Activated naive CD4-positive, alpha-beta T cell treated with anti-CD3 and anti-CD28 coated beads, Interleukin-2, amount 10 ng/mL, durations not matched to agents 7 days and 5 days (primary cell): ENCODE results near the gene LDLRAD2.

ENCODE experiments used
- CTCF ChIA-PET: fragments of 350-600 bp; sonication (Branson Sonifier 250); formaldehyde crosslinking; loops from one replicate; lab custom pipeline; 2021; ENCODE audit warnings: antibody characterized with exemption; lab: Charles Lee
- DNase-seq: peaks from one replicate; pipeline ENCODE4 v3.0.0-alpha.2; 2020
- H3K27ac Mint-ChIP-seq: one replicate; pipeline ENCODE4 v1.8.0; 2021; ENCODE audit warnings: mild to moderate bottlenecking, moderate library complexity, mixed read lengths
- H3K27me3 Mint-ChIP-seq: one replicate; pipeline ENCODE4 v1.8.0; 2021; ENCODE audit warnings: mild to moderate bottlenecking, mixed read lengths
- H3K36me3 Mint-ChIP-seq: one replicate; pipeline ENCODE4 v1.8.0; 2021; ENCODE audit warnings: mixed read lengths
- H3K4me1 Mint-ChIP-seq: one replicate; pipeline ENCODE4 v1.8.0; 2021; ENCODE audit warnings: mixed read lengths
- H3K4me3 Mint-ChIP-seq: one replicate; pipeline ENCODE4 v1.8.0; 2021; ENCODE audit warnings: mild to moderate bottlenecking, moderate library complexity, mixed read lengths
- H3K9me3 Mint-ChIP-seq: one replicate; pipeline ENCODE4 v1.8.0; 2021; ENCODE audit warnings: mixed read lengths

Gene LDLRAD2

DNA sequence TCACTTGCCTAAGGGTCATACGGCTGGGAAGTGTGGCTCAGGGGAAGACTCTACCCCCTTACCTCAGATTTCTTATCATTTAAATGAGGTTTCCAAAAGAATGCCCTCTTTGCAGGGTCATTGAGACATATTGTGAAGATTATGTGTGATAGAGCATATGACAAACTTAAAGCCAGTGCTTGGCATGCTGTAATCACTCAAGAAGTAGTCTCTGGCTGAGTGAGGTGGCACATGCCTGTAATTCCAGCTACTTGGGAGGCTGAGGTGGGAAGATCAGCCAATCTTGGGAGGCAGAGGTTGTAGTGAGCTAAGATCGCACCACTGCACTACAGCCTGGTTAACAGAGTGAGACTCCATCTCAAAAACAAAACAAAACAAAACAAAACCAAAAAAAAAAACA is 7.5 kb upstream of the LDLRAD2 start:
- H3K36me3 Mint-ChIP-seq, result no peaks in the 10 kb centered on the region
- H3K4me3 Mint-ChIP-seq, result no peak overlapping the region
- H3K27me3 Mint-ChIP-seq, result no peaks in the 10 kb centered on the region
- no peak overlapping the region for H3K27ac Mint-ChIP-seq
- no peaks in the 10 kb centered on the region for H3K9me3 Mint-ChIP-seq
- no peaks in the 10 kb centered on the region for H3K4me1 Mint-ChIP-seq
- CTCF ChIA-PET, result no interaction called here
- DNase-seq, result no peak

DNA sequence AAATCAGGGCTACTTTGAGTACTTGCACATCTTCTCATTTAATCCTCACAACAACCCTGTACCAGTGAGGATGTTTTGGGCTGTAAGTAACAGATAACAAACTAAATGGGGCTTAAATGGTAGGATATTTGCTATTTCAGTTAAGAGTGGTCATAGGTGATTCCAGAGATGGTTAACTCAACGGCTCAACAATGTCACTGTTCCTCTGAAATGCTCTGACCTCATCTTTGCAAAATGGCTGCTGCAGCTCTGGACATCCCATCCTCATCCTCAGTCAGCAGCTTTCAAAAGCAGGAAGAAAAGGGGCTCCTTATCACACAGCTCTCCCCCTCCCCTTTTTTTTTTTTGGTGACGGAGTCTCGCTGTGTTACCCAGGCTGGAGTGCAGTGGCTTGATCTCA is 1.5 kb downstream of the LDLRAD2 start:
- Mint-ChIP-seq H3K27me3 (peaks cover 48% of the 10 kb centered on the region), H3K4me1 (peaks cover 9% of the 10 kb centered on the region), H3K4me3 (no peak overlapping the region), H3K27ac (no peak overlapping the region), H3K9me3 (no peaks in the 10 kb centered on the region), H3K36me3 (no peaks in the 10 kb centered on the region)
- CTCF ChIA-PET, result no interaction called here
- DNase-seq, result no peak

DNA sequence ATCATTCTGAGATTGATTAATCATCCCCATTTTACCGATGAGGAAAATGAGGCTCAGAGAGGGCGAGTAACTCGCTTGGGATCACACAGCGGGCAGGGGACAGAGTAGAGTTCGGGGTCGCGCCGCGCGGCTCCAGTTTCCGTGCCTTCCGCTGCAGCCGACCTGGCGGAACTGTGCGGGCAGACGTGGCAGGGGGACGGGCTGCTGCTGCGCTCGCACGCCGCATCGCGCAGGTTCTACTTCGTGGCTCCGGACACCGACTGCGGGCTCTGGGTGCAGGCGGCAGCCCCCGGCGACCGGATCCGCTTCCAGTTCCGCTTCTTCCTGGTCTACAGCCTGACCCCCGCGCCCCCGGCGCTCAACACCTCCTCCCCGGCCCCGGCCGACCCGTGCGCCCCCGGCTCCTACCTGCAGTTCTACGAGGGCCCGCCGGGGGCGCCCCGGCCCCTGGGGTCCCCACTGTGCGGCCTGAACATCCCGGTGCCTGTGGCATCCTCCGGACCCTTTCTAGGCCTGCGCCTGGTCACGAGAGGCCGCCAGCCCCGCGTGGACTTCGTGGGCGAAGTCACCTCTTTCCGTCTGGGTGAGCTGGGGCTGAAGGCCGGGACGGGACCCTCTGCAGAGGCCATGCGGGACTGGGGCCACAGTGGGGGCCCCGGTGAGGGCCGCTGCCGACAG is 2.3 kb downstream of the LDLRAD2 start:
- H3K9me3 Mint-ChIP-seq, result no peaks in the 10 kb centered on the region
- H3K27me3 Mint-ChIP-seq, result peaks cover 48% of the 10 kb centered on the region
- H3K4me1 Mint-ChIP-seq, result peaks cover 10% of the 10 kb centered on the region
- CTCF ChIA-PET, result no interaction called here
- H3K27ac Mint-ChIP-seq, result no peak overlapping the region
- peak overlapping the region; percentile 52 for H3K4me3 Mint-ChIP-seq
- no peaks in the 10 kb centered on the region for H3K36me3 Mint-ChIP-seq
- peak; percentile 43 for DNase-seq

DNA sequence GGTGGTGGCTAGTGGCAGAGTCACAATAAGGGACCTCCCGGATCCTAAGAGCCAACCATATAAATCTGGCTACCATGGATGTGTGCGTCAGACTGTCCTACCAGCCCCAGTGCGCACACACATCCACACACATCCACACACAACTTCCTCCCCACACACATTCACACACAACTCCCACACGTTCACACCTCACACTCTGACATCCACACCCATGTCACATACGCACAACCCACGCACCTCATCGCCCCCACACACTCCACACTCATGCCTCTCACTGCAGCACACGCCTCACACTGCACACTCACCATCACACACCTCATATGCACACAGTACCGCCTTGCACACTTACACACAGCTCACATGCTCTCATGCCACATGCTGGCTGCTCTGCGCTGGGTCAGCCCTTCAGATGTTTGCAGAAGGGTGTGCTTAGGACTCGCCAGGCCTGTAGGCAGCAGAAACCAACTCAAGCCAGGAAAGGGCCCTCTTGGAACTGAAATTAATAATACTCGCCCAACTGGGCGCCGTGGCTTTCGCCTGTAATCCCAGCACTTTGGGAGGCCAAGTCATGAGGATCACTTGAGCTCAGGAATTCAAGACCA is 3.0 kb downstream of the LDLRAD2 start:
- Mint-ChIP-seq H3K27ac (no peak overlapping the region), H3K4me1 (peaks cover 10% of the 10 kb centered on the region), H3K4me3 (peak overlapping the region; percentile 50), H3K36me3 (no peaks in the 10 kb centered on the region), H3K9me3 (no peaks in the 10 kb centered on the region), H3K27me3 (peaks cover 48% of the 10 kb centered on the region)
- CTCF ChIA-PET, result no interaction called here
- no peak for DNase-seq

DNA sequence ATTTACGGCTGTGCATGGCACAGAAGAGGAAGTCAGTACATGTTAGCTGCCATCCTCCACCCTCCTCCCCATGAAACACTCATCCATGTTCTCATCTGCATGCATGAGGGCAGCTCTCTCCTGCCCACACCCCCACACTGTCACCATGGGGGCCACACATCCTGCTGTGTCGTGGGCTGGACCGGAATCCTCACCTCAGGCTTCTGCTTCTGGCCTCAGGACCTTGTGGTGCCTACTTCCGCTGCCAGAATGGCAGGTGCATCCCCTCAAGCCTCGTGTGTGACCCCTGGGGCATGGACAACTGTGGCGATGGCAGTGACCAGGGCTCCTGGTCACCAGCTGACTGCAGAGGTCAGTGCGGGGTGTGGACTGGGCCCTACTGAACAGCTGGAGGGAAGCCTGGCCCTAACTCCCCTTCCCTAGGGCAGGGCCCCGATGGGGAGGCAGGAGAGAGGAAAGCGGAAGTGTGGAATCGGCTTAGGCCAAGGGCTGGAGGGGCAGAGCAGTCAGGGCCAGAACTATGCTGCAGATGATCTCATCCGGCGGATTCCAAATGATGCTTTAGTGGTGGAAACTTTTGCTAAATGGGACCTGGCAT is 3.8 kb downstream of the LDLRAD2 start:
- H3K4me3 Mint-ChIP-seq, result no peak overlapping the region
- no peak for DNase-seq
- H3K27me3 Mint-ChIP-seq, result peaks cover 51% of the 10 kb centered on the region
- CTCF ChIA-PET, result no interaction called here
- H3K4me1 Mint-ChIP-seq, result peaks cover 10% of the 10 kb centered on the region
- H3K9me3 Mint-ChIP-seq, result no peaks in the 10 kb centered on the region
- no peak overlapping the region for H3K27ac Mint-ChIP-seq
- H3K36me3 Mint-ChIP-seq, result no peaks in the 10 kb centered on the region

DNA sequence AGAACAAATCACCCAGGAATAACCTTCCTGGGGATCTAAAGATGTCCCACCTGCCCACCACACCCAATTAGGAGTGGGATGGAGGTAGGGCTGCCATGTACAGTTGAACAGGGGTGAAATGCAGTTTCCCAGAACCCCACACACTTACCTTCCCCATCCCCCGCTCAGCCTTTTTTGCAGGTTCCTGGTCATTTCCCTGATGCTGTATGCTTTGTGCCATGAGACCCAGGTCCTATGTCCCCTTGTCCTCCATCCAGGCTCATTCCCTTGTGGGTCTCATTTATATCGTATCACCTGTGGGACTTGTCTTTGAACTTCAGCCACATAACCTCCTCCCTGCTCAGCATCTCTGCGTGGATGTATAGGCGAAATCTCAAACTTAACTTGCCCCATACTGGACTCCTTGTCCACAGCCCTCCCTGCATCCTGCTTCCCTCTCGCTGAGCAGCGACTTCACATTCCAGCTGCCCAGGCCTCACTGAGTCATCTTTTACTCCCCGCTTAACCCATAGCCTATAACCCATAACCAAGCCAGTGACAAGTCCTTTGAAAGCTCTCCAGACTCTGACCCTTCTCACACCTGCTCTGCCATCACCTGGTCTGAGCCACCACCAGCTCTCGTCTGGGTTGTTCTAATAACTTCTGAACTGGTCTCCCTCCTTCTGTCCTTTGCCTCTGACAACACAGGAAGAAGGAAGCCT is 4.7 kb downstream of the LDLRAD2 start:
- no peak overlapping the region for H3K4me3 Mint-ChIP-seq
- H3K27me3 Mint-ChIP-seq, result peaks cover 55% of the 10 kb centered on the region
- CTCF ChIA-PET, result interaction anchor here (0.7 kb wide), 1 partner anchor 57 kb away, joined by 3 read pairs; no protein-coding TSS in a partner anchor
- no peaks in the 10 kb centered on the region for H3K9me3 Mint-ChIP-seq
- no peak overlapping the region for H3K27ac Mint-ChIP-seq
- H3K36me3 Mint-ChIP-seq, result no peaks in the 10 kb centered on the region
- H3K4me1 Mint-ChIP-seq, result peaks cover 10% of the 10 kb centered on the region
- no peak for DNase-seq

DNA sequence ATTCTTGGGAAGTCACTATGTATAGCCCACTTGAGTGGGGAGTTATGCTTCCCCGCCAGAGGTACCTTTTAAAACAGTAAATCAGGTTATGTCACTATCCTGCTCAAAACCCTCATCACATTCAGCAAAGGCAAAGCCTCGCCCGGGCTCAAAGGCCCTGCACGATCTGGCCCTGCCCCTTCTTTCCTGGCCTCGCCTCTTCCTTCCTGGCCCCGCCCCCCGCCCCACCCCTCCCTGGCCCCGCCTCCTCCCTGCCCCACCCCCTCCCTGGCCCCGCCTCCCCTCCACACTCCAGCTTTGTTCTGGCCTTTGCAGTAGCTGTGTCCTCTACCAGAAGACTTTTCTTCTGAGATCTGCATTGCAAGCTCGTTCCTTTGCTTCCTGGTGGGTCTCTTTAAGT is 6.6 kb downstream of the LDLRAD2 start:
- peak; percentile 59 for DNase-seq
- H3K27ac Mint-ChIP-seq, result no peak overlapping the region
- no peak overlapping the region for H3K4me3 Mint-ChIP-seq
- H3K27me3 Mint-ChIP-seq, result peaks cover 38% of the 10 kb centered on the region
- no peaks in the 10 kb centered on the region for H3K36me3 Mint-ChIP-seq
- CTCF ChIA-PET, result no interaction called here
- H3K9me3 Mint-ChIP-seq, result no peaks in the 10 kb centered on the region
- peaks cover 10% of the 10 kb centered on the region for H3K4me1 Mint-ChIP-seq

DNA sequence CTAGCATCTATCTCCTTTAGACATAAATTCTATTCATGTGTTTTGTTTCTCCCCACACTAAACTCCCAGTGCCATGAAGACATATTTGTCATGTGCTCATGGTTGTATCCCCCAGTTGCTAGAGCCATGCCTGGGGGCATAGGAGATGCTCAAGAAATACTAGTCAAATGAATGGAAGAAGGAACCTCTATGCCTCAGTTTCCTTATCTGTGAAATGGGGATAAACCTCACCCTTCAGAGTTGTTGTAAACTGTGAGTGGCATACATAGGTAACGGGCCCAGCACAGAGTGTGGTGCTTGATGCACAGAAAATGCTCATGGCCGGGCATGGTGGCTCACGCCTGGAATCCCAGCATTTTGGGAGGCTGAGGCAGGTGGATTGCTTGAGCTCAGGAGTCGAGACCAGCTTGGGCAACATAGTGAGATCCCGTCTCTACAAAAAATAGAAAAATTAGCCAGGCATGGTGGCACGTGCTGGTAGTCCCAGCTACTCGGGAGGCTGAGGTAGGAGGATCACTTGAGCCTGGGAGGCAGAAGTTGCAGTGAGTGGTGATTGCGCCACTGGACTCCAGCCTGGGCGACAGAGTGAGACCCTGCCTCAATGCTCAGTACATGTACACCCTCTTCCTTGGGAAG is 8.7 kb downstream of the LDLRAD2 start:
- Mint-ChIP-seq H3K9me3 (no peaks in the 10 kb centered on the region), H3K36me3 (no peaks in the 10 kb centered on the region), H3K27ac (no peak overlapping the region), H3K4me3 (no peak overlapping the region), H3K27me3 (peaks cover 22% of the 10 kb centered on the region), H3K4me1 (peaks cover 4% of the 10 kb centered on the region)
- DNase-seq, result no peak
- CTCF ChIA-PET, result no interaction called here

DNA sequence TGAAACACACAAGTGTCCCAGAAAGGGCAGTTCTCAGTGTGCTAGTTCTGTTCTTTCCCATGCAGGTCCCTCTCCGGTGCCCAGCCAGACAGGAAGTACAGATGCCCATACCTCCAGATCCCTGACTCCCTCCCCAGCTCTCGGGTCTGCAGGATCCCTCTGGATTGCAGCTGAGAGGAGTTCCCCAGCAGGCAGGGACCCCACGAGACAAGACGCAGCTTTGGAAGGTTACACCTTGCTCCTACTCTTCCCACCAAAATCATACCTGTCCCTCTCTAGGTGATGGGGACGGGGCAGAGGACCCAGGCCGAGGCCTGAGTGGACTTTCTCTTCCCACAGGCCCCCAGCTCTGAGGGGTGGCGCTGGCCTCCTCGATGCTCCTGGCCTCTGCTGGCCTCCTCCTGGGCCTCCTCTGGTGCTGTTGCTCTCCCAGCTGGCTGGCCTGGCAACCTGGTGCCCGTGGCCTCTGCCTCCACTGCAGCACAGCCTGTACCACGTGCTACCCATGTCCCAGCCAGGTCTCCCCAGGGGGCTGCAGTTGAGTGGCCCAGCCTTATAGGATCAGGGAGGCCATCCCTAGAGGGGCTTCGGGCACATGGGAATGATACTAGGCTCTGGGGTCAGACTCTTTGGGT is 9.4 kb downstream of the LDLRAD2 start:
- Mint-ChIP-seq H3K4me3 (no peak overlapping the region), H3K27me3 (peaks cover 17% of the 10 kb centered on the region), H3K9me3 (no peaks in the 10 kb centered on the region), H3K27ac (no peak overlapping the region), H3K4me1 (peaks cover 4% of the 10 kb centered on the region), H3K36me3 (no peaks in the 10 kb centered on the region)
- no peak for DNase-seq
- CTCF ChIA-PET, result no interaction called here

DNA sequence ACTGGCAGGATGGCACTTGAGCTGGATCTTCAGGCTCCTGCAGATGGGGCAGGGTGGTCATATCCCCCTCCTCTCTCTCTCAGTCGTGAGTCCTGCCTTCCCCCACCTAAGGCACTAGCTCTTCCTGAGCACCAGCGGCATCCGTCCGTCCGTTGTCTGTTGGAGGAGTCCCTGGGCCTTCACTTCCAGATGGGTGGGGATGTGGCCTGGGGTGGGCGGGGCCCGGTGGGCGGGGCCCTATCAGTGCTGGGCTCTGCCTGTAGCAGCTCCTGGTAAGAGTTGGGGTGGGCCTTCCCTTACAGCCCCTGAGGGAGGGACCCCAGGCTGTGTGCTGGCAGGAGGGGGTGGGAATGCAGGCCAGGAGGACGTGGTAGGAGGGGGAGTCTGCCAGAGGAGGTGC is 10.3 kb downstream of the LDLRAD2 start:
- Mint-ChIP-seq H3K36me3 (no peaks in the 10 kb centered on the region), H3K9me3 (no peaks in the 10 kb centered on the region), H3K27me3 (peaks cover 12% of the 10 kb centered on the region), H3K4me3 (no peak overlapping the region), H3K27ac (no peak overlapping the region), H3K4me1 (peaks cover 4% of the 10 kb centered on the region)
- CTCF ChIA-PET, result no interaction called here
- DNase-seq, result no peak

DNA sequence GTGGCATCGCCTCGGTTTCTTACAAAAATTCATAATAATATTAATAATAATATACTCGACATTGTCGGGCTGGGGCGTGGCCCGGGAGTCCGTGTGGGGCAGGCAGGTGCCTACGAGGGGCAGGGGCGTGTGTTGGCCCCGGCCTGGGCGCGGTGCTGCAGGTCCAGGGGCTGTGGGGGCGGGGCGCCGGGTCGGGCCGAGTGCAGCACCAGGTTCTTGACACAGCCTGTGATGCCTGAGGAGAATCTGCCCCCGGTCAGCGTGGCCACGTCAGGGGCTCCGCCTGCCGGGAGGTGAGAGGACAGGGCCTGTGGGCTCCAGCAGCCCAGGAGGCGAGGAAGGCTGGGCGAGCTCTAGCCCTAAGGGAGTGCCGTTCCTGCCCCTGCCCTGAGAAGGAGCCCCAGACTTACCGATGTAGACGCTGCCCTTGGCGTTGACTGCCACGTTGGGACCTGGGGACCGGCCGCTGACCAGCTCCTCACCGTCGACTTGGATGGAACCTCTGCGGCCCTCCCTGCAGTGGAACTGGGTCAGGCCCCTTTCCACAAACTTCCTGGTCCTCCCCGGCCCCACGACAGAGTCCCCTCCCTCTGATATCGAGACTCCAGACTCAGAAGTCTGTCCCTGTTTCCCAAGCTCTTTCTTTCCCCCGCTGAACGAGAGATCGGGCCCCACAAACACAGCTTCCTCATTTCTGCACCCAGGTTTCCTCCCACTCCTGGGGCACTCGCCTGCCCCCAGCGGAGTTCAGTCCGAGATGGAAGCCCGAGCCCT is 11.3 kb downstream of the LDLRAD2 start:
- Mint-ChIP-seq H3K27me3 (peaks cover 12% of the 10 kb centered on the region), H3K4me1 (peaks cover 3% of the 10 kb centered on the region), H3K36me3 (no peaks in the 10 kb centered on the region), H3K9me3 (no peaks in the 10 kb centered on the region), H3K27ac (no peak overlapping the region), H3K4me3 (no peak overlapping the region)
- DNase-seq, result no peak
- CTCF ChIA-PET, result no interaction called here

DNA sequence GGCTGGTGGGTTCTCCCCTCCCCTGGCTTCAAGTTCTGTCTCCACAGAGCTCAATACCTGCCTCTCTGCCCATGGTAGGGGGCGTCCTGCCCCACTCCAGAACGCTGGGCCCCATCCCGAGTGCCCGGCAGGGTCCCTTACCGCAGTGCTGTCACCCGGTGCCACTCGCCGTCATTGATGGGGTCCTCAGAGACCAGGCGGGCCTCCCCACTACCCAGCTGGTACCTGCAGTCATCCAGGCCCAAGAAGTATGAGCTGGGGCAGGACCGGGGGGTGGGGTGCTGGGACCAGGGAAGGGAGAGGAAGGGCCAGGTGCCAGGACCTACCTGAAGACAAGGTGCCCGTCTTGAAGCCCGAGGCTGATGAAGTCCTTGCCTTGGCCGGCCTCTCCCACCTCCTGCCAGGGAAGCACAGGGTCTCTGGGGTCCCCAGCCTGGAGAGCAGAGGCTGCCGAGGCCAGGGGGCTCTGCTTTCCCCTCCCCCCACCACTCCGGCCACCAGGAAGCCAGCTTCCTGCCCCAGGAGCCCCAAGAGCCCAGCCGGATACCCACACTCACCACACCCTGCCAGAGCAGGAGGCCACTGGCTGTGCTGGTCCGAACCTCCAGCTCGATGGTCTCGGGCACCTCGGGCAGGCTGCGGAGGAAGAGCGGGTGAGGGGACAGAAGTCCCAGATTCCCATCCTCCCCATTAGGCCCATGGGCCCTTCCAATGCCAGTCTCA is 12.1 kb downstream of the LDLRAD2 start:
- H3K27ac Mint-ChIP-seq, result no peak overlapping the region
- peaks cover 12% of the 10 kb centered on the region for H3K27me3 Mint-ChIP-seq
- DNase-seq, result no peak
- H3K4me3 Mint-ChIP-seq, result no peak overlapping the region
- no peaks in the 10 kb centered on the region for H3K36me3 Mint-ChIP-seq
- no peaks in the 10 kb centered on the region for H3K4me1 Mint-ChIP-seq
- H3K9me3 Mint-ChIP-seq, result no peaks in the 10 kb centered on the region
- CTCF ChIA-PET, result no interaction called here

DNA sequence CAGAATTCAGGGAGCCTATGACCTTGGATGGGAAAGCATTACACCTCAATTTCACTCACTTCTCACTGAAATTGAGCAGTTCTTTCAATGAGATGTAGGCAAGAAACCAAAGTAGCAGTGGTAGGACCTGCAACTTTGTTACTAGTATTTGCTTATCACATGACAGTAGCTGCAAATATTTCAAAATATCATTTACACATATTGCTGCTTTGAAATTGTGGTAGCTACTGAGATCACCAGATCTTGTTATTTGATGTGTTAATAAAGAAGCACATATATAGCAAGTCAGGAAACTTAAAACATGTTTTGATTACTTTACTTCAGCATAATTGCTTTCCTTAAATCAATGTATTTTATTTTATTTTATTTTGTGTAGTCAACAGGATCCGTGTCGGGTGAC is 12.9 kb downstream of the LDLRAD2 start:
- H3K4me1 Mint-ChIP-seq, result no peaks in the 10 kb centered on the region
- CTCF ChIA-PET, result no interaction called here
- H3K27me3 Mint-ChIP-seq, result peaks cover 12% of the 10 kb centered on the region
- H3K27ac Mint-ChIP-seq, result no peak overlapping the region
- H3K36me3 Mint-ChIP-seq, result no peaks in the 10 kb centered on the region
- no peak overlapping the region for H3K4me3 Mint-ChIP-seq
- H3K9me3 Mint-ChIP-seq, result no peaks in the 10 kb centered on the region
- no peak for DNase-seq
